Endodermal cell (in vitro differentiated cells): ENCODE data around the gene KCNN3. TPM values are rescaled to one million over a fixed set of nuclear protein-coding genes. Genes with fewer than 3 reads are reported as not detected.

Experiments used
- DNase-seq: peaks from one replicate; pipeline ENCODE4 v3.0.0-alpha.2; 2017
- H3K27ac ChIP-seq: 2 replicates; pipeline ENCODE4 v1.5.1; 2013; ENCODE audit warnings: mild to moderate bottlenecking, low read depth, low read length, moderate library complexity
- H3K27me3 ChIP-seq: 2 replicates; pipeline ENCODE4 v1.6.1; 2013; ENCODE audit warnings: mild to moderate bottlenecking, low read length, moderate library complexity; ENCODE audit not compliant: insufficient read depth, control insufficient read depth, poor library complexity, severe bottlenecking
- H3K36me3 ChIP-seq: 2 replicates; pipeline ENCODE4 v1.7.0; 2013; ENCODE audit warnings: mild to moderate bottlenecking, low read length, moderate library complexity; ENCODE audit not compliant: control insufficient read depth, insufficient read depth
- H3K4me1 ChIP-seq: one replicate; pipeline ENCODE4 v1.7.0; 2013; ENCODE audit warnings: low read length; ENCODE audit not compliant: control insufficient read depth, insufficient read depth
- H3K4me3 ChIP-seq: 2 replicates; pipeline ENCODE4 v1.5.1; 2013; ENCODE audit warnings: mild to moderate bottlenecking, low read length, moderate library complexity
- H3K9ac ChIP-seq: 2 replicates; pipeline ENCODE4 v1.6.1; 2013; ENCODE audit warnings: mild to moderate bottlenecking, low read length, moderate library complexity; ENCODE audit not compliant: poor library complexity, severe bottlenecking; ENCODE audit errors: extremely low read depth
- H3K9me3 ChIP-seq: 2 replicates; pipeline ENCODE4 v1.6.1; 2013; ENCODE audit warnings: mild to moderate bottlenecking, low read length, moderate library complexity; ENCODE audit not compliant: control insufficient read depth
- H3K27ac Mint-ChIP-seq: 2 replicates; pipeline ENCODE4 v1.8.0; 2020; ENCODE audit warnings: mixed read lengths
- H3K27me3 Mint-ChIP-seq: 2 replicates; pipeline ENCODE4 v1.8.0; 2021; ENCODE audit warnings: mild to moderate bottlenecking, mixed read lengths; ENCODE audit not compliant: insufficient read depth
- H3K36me3 Mint-ChIP-seq: 2 replicates; pipeline ENCODE4 v1.8.0; 2020; ENCODE audit warnings: low read depth, mixed read lengths
- H3K4me1 Mint-ChIP-seq: 2 replicates; pipeline ENCODE4 v1.8.0; 2020; ENCODE audit warnings: mixed read lengths
- H3K4me3 Mint-ChIP-seq: 2 replicates; pipeline ENCODE4 v1.8.0; 2020; ENCODE audit warnings: mild to moderate bottlenecking, moderate library complexity, mixed read lengths
- H3K9me3 Mint-ChIP-seq: 2 replicates; pipeline ENCODE4 v1.8.0; 2020; ENCODE audit warnings: mild to moderate bottlenecking, mixed read lengths
- WGBS, 2 experiments: methylation state at CpG; one replicate each; pipeline versions ENCODE4 v1.1.5 to v1.1.7; 2013; ENCODE audit warnings: missing lambda C conversion rate in 2 of 2, mixed read lengths in 1 of 2; ENCODE audit not compliant: insufficient coverage in 1 of 2, insufficient read length in 1 of 2; 5-methylcytosine and 5-hydroxymethylcytosine counted together
- total RNA-seq, 2 donors: library from RNA; stranded (reverse); fragmentation: NEBNext Ultra II Directional in 1 of 2; extraction: Animal tissue kit (Norgen Biotek cat#: 25700) in 1 of 2; gene quantifications; 2 replicates in 1 of 2; 3 replicates in 1 of 2; pipeline ENCODE4 v1.2.1, GENCODE V29; 2021
- TF ChIP-seq, protein P1 (sequence below): fragments of 200-600 bp; sonication (generic); conservative IDR thresholded peaks from 2 replicates; pipeline ENCODE4 v1.5.0; 2021; ENCODE audit warnings: antibody characterized with exemption, mild to moderate bottlenecking

KCNN3 gene
- total RNA-seq, 2 donors from 2014 or later = 0.57 to 0.75 TPM

- Mint-ChIP-seq H3K27ac (no peak overlapping the region), H3K36me3 (no peaks in the 10 kb centered on the region)
- DNase-seq = no peak
Measured at GRCh38 chr1:154837672-154838171, 32.4 kb downstream of the KCNN3 start.

GRCh38 chr1:154837034-154837671 lies 32.9 kb downstream of the KCNN3 start:
- H3K9me3 ChIP-seq = no peaks in the 10 kb centered on the region
- H3K27ac Mint-ChIP-seq = no peak overlapping the region
- TF ChIP-seq, protein P1, sequence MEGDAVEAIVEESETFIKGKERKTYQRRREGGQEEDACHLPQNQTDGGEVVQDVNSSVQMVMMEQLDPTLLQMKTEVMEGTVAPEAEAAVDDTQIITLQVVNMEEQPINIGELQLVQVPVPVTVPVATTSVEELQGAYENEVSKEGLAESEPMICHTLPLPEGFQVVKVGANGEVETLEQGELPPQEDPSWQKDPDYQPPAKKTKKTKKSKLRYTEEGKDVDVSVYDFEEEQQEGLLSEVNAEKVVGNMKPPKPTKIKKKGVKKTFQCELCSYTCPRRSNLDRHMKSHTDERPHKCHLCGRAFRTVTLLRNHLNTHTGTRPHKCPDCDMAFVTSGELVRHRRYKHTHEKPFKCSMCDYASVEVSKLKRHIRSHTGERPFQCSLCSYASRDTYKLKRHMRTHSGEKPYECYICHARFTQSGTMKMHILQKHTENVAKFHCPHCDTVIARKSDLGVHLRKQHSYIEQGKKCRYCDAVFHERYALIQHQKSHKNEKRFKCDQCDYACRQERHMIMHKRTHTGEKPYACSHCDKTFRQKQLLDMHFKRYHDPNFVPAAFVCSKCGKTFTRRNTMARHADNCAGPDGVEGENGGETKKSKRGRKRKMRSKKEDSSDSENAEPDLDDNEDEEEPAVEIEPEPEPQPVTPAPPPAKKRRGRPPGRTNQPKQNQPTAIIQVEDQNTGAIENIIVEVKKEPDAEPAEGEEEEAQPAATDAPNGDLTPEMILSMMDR = no peak
- peaks cover 9% of the 10 kb centered on the region for H3K4me1 ChIP-seq
- no peaks in the 10 kb centered on the region for H3K27me3 Mint-ChIP-seq
- no peak for DNase-seq
- H3K9me3 Mint-ChIP-seq = no peaks in the 10 kb centered on the region
- no peak overlapping the region for H3K27ac ChIP-seq
- H3K27me3 ChIP-seq = no peaks in the 10 kb centered on the region
- no peaks in the 10 kb centered on the region for H3K36me3 Mint-ChIP-seq
- H3K4me3 Mint-ChIP-seq = no peak overlapping the region
- H3K36me3 ChIP-seq = no peaks in the 10 kb centered on the region
- H3K9ac ChIP-seq = no peak overlapping the region
- no peak overlapping the region for H3K4me3 ChIP-seq
- H3K4me1 Mint-ChIP-seq = peaks cover 19% of the 10 kb centered on the region
- 92 to 95% methylated on average over 7 to 13 of the region's 13 CpGs for WGBS, 2 experiments

More at GRCh38 chr1:154837672-154838171, 32.4 kb downstream of the KCNN3 start:
- WGBS, 2 experiments = 91 to 98% methylated on average over 6 to 13 of the region's 13 CpGs
- Histone ChIP-seq H3K36me3 (no peaks in the 10 kb centered on the region), H3K9me3 (no peaks in the 10 kb centered on the region), H3K9ac (no peak overlapping the region), H3K27ac (no peak overlapping the region), H3K4me1 (peaks cover 9% of the 10 kb centered on the region), H3K4me3 (no peak overlapping the region), H3K27me3 (no peaks in the 10 kb centered on the region)
- Mint-ChIP-seq H3K4me3 (no peak overlapping the region), H3K4me1 (peaks cover 16% of the 10 kb centered on the region), H3K27me3 (no peaks in the 10 kb centered on the region), H3K9me3 (no peaks in the 10 kb centered on the region)
- TF ChIP-seq, protein P1 = no peak

DNA sequence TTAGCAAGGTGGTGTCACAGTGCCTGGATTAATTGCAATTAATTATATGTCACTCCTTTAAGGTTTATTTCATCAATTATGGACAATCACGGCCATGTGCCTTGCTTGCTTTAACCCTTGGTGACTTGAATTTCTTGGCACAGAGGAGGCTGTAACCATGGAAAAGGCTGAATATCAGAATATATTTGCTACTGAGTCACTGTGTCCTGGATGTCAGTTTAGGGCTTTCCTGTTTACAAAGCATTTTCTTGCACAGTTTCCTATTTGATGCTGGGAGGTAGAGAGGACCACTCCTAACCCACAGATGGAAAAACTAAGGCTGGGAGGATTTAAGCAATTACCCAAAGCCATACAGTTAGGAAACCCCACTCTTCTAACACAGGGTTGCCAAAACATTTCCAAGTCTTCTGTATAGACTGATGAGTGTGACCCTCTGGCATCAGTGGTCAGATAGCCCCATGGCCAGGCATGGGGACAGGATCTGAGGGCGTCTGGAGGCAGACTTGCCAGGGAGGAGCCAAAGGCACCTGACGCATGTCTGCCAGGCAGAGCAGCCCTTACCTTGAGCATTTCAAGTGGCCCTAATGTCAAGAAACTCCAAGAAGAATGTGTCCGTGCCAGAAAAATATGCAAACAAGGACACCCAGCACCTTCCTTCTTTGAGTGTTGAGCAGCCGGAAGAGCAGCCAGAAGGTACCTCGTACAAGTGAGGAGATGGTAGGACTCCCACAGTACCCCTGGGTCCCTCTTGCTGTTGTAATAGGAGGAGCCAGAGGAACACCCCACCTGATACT lies 34.4 kb downstream of the KCNN3 start:
- Histone ChIP-seq H3K36me3 (no peaks in the 10 kb centered on the region), H3K27me3 (no peaks in the 10 kb centered on the region), H3K9ac (no peak overlapping the region), H3K4me1 (peaks cover 7% of the 10 kb centered on the region), H3K9me3 (no peaks in the 10 kb centered on the region), H3K4me3 (no peak overlapping the region), H3K27ac (no peak overlapping the region)
- TF ChIP-seq, protein P1 = no peak
- no peak overlapping the region for H3K27ac Mint-ChIP-seq
- no peaks in the 10 kb centered on the region for H3K9me3 Mint-ChIP-seq
- 93 to 95% methylated on average over 6 of the region's 6 CpGs for WGBS, 2 experiments
- H3K36me3 Mint-ChIP-seq = no peaks in the 10 kb centered on the region
- no peak for DNase-seq
- peaks cover 19% of the 10 kb centered on the region for H3K4me1 Mint-ChIP-seq
- no peak overlapping the region for H3K4me3 Mint-ChIP-seq
- H3K27me3 Mint-ChIP-seq = no peaks in the 10 kb centered on the region
